MM.1S (cell line): ENCODE results near the gene RASL10A.

Experiments
- DNase-seq: peaks from one replicate; pipeline ENCODE4 v3.0.0-alpha.2; 2015
- H2AFZ ChIP-seq: fragments of 300-600 bp; sonication (generic); 2 replicates; pipeline ENCODE4 v1.6.0; 2016; ENCODE audit warnings: antibody characterized with exemption, low read length
- H3F3A ChIP-seq: fragments of 300-600 bp; sonication (generic); 2 replicates; pipeline ENCODE4 v1.6.1; 2016; ENCODE audit warnings: mild to moderate bottlenecking, antibody characterized with exemption, low read length, moderate library complexity, mixed read lengths; ENCODE audit not compliant: insufficient read depth
- H3K27ac ChIP-seq: fragments of 300-600 bp; sonication (generic); 2 replicates; pipeline ENCODE4 v1.5.1; 2016; ENCODE audit warnings: mild to moderate bottlenecking, low read length
- H3K27me3 ChIP-seq: fragments of 300-600 bp; sonication (generic); replicated peaks from 2 replicates; pipeline ENCODE4 v1.6.0; 2016; ENCODE audit warnings: low read length; ENCODE audit not compliant: insufficient read depth
- H3K36me3 ChIP-seq: fragments of 300-600 bp; sonication (generic); replicated peaks from 2 replicates; pipeline ENCODE4 v1.6.1; 2016; ENCODE audit warnings: mild to moderate bottlenecking, low read length, mixed read lengths; ENCODE audit not compliant: insufficient read depth
- H3K4me1 ChIP-seq: fragments of 300-600 bp; sonication (generic); 2 replicates; pipeline ENCODE4 v1.6.1; 2016; ENCODE audit warnings: low read length, mixed read lengths
- H3K4me2 ChIP-seq: fragments of 300-600 bp; sonication (generic); 2 replicates; pipeline ENCODE4 v1.6.0; 2016; ENCODE audit warnings: low read depth, low read length
- H3K4me3 ChIP-seq: fragments of 300-600 bp; sonication (generic); 2 replicates; pipeline ENCODE4 v1.5.1; 2016; ENCODE audit warnings: low read length, mixed read lengths
- H3K79me2 ChIP-seq: fragments of 300-600 bp; sonication (generic); 2 replicates; pipeline ENCODE4 v1.6.1; 2016; ENCODE audit warnings: mixed run types, low read length, mixed read lengths
- H3K9ac ChIP-seq: fragments of 300-600 bp; sonication (generic); 2 replicates; pipeline ENCODE4 v1.6.1; 2016; ENCODE audit warnings: low read length, mixed read lengths
- H3K9me2 ChIP-seq: fragments of 300-600 bp; sonication (generic); replicated peaks from 2 replicates; pipeline ENCODE4 v1.6.1; 2016; ENCODE audit warnings: mild to moderate bottlenecking, low read length, mixed read lengths; ENCODE audit not compliant: insufficient read depth
- H3K9me3 ChIP-seq: fragments of 300-600 bp; sonication (generic); replicated peaks from 2 replicates; pipeline ENCODE4 v1.6.1; 2016; ENCODE audit warnings: mild to moderate bottlenecking, low read length, mixed read lengths; ENCODE audit not compliant: insufficient read depth
- H4K20me1 ChIP-seq: fragments of 300-600 bp; sonication (generic); 2 replicates; pipeline ENCODE4 v1.6.1; 2016; ENCODE audit warnings: mild to moderate bottlenecking, low read length, moderate library complexity, mixed read lengths; ENCODE audit not compliant: insufficient read depth
- EZH2 ChIP-seq: fragments of 300-600 bp; sonication (generic); optimal IDR thresholded peaks from 2 replicates; pipeline ENCODE3; 2017; ENCODE audit warnings: low read depth, mild to moderate bottlenecking, antibody characterized with exemption, low read length, mixed read lengths
- EZH2phosphoT487 ChIP-seq: fragments of 300-600 bp; sonication (generic); IDR thresholded peaks from 2 replicates; pipeline ENCODE4 v1.6.1; 2018; ENCODE audit warnings: antibody characterized with exemption, low read length
- TF ChIP-seq, protein P1 (sequence below): fragments of 300-600 bp; sonication (generic); IDR thresholded peaks from 2 replicates; pipeline ENCODE4 v1.5.1; 2016; ENCODE audit warnings: antibody characterized with exemption, low read length, mixed read lengths

RASL10A gene

DNA sequence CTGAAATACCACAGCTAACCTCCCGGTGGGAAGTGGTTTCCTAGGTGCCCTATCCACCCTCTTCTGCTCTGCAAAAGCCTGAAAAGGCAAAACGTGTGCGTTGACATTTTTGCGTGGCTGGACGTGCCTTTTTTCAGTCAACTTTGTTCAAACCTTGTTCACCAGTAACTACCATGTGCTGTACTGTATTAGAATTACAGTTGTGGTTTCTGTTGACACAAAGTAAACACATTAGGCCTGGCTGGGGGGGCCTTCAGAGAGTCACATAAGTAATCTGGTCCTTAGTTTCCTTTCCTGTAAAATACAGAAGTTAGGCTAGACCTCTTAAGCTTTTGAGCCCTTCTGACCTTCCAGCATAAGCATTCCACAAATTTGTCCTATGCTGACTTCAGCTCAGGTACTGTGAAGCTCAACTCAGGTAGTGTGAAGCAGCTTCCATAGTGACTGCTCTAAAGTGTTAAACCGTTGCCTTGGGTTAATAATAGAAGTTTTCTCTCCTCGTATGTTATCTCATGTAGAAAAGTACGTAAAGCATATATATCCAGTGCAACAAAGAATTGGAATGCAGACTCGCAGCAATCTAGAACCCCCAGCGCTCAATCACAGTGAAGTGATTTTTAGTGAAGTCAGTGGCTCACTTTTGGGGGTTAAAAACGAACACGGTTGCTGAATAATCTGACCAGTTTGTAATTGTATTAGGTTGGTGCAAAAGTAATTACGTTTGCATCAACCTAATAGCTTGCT lies 45.6 kb downstream of the RASL10A start:
- H4K20me1 ChIP-seq: peaks cover 59% of the 10 kb centered on the region
- H3K36me3 ChIP-seq: peaks cover 25% of the 10 kb centered on the region

DNA sequence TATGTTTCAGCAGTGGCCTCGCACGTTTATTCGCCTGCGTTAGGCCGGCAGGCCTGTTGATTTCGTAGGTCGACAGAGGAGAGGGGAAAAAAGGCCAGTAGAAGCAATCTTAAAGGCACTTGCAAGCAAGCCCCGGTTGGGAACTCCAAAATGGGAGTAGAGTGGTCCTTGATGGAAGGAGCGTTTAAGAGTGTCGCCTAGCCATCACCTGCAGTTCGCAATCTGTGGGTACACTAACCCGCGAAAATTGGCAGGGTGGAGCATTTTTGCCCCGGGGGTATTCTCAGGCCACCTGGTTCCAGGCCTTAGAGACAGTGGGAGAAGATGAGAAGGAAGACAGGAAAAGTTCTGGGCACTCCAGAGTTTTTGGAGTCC lies 46.3 kb downstream of the RASL10A start:
- peaks cover 52% of the 10 kb centered on the region for H4K20me1 ChIP-seq

More for the DNA sequence above, 45.6 kb downstream of the RASL10A start:
- Histone ChIP-seq H2AFZ (no peak overlapping the region), H3K9me2 (no peaks in the 10 kb centered on the region), H3K9me3 (no peaks in the 10 kb centered on the region), H3K9ac (peak overlapping the region; percentile 100), H3K27ac (peak overlapping the region; percentile 89; the same call in 1 of the 2 replicates), H3K27me3 (no peaks in the 10 kb centered on the region), H3F3A (0 out of 2 replicates have a peak, but pooled peaks cover 8% of the 10 kb centered on the region), H3K4me2 (peak overlapping the region; percentile 99), H3K4me3 (peak overlapping the region; percentile 87), H3K79me2 (peaks cover 91% of the 10 kb centered on the region), H3K4me1 (peaks cover 21% of the 10 kb centered on the region)
- peak; percentile 43 for DNase-seq
- TF ChIP-seq EZH2phosphoT487 (no peak), EZH2 (no peak)
- TF ChIP-seq, protein P1, sequence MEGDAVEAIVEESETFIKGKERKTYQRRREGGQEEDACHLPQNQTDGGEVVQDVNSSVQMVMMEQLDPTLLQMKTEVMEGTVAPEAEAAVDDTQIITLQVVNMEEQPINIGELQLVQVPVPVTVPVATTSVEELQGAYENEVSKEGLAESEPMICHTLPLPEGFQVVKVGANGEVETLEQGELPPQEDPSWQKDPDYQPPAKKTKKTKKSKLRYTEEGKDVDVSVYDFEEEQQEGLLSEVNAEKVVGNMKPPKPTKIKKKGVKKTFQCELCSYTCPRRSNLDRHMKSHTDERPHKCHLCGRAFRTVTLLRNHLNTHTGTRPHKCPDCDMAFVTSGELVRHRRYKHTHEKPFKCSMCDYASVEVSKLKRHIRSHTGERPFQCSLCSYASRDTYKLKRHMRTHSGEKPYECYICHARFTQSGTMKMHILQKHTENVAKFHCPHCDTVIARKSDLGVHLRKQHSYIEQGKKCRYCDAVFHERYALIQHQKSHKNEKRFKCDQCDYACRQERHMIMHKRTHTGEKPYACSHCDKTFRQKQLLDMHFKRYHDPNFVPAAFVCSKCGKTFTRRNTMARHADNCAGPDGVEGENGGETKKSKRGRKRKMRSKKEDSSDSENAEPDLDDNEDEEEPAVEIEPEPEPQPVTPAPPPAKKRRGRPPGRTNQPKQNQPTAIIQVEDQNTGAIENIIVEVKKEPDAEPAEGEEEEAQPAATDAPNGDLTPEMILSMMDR: no peak

DNA sequence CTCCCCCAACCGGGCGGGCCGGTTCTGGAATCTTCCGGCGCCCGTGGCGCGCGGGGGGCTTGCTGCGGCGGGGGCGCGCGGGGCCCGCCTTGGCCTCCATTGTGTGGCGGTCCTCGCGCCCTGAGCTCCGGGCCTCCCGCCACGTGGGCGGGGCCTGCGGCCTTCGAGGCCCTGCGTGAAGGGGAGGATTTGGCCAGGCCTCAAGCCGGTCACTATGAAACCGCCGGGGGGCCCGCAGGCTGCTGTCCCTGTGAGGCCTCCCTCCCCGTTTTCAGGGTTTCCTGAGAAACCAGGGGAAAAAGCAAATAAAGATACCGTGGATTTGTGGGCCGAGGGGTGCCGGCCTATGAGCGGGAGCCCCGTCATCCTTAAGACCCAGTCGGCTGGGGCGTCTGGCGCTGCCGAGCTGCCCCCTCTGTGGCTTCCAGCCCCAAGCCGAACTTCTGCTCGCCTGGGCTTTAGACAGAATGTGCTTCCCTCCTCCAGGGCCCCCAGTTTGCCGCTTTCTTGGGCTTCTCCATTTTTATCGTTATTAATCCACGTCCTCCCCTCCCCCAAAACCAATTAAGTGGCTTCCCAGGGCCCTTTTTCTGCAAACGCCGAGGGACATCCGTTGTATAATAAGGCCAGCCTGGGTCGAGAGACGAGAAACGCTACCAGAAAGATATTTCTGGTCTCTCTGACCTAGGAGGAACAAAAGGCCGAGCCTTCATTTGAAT lies 46.8 kb downstream of the RASL10A start:
- DNase-seq: peak; percentile 54
- H3K79me2 ChIP-seq: peaks cover 82% of the 10 kb centered on the region
- H3K9ac ChIP-seq: peak overlapping the region; percentile 100
- H3K9me3 ChIP-seq: no peaks in the 10 kb centered on the region
- H3K9me2 ChIP-seq: no peaks in the 10 kb centered on the region
- TF ChIP-seq, protein P1: 0 out of 2 replicates have a peak, but pooled peaks have one; percentile 4
- no peak for TF ChIP-seq EZH2phosphoT487
- H3K4me2 ChIP-seq: peak overlapping the region; percentile 99
- peaks cover 47% of the 10 kb centered on the region for H4K20me1 ChIP-seq
- H3K36me3 ChIP-seq: peaks cover 13% of the 10 kb centered on the region
- peaks cover 21% of the 10 kb centered on the region for H3K4me1 ChIP-seq
- H2AFZ ChIP-seq: 0 out of 2 replicates have a peak overlapping the region, but pooled peaks have one; percentile 82
- peak overlapping the region; percentile 89 for H3K27ac ChIP-seq
- H3K4me3 ChIP-seq: peak overlapping the region; percentile 87
- no peaks in the 10 kb centered on the region for H3K27me3 ChIP-seq
- 0 out of 2 replicates have a peak, but pooled peaks cover 8% of the 10 kb centered on the region for H3F3A ChIP-seq

More for the DNA sequence above, 46.3 kb downstream of the RASL10A start:
- DNase-seq: no peak
- peak overlapping the region; percentile 89 for H3K27ac ChIP-seq
- peaks cover 21% of the 10 kb centered on the region for H3K4me1 ChIP-seq
- no peaks in the 10 kb centered on the region for H3K9me3 ChIP-seq
- H2AFZ ChIP-seq: no peak overlapping the region
- peak overlapping the region; percentile 100 for H3K9ac ChIP-seq
- peak overlapping the region; percentile 87 for H3K4me3 ChIP-seq
- H3K4me2 ChIP-seq: peak overlapping the region; percentile 99
- H3F3A ChIP-seq: 0 out of 2 replicates have a peak, but pooled peaks cover 8% of the 10 kb centered on the region
- peaks cover 86% of the 10 kb centered on the region for H3K79me2 ChIP-seq
- no peaks in the 10 kb centered on the region for H3K9me2 ChIP-seq
- H3K36me3 ChIP-seq: peaks cover 18% of the 10 kb centered on the region
- no peaks in the 10 kb centered on the region for H3K27me3 ChIP-seq
- no peak for TF ChIP-seq EZH2phosphoT487
- no peak for TF ChIP-seq EZH2
- TF ChIP-seq, protein P1: no peak
